Measurements from ENCODE around the gene FAM149A. TPM values are rescaled to one million over a fixed set of nuclear protein-coding genes. Genes with fewer than 3 reads are reported as not detected.

Gene FAM149A
- polyA plus RNA-seq, 3 donors: not detected

GRCh38 chr4:186144946-186145569, 40.6 kb downstream of the FAM149A start:
- no peaks in the 10 kb centered on the region for H4K20me1 ChIP-seq (ENCODE audit: insufficient read depth, low read length)
- Mint-ChIP-seq H3K27me3 (ENCODE audit: low read depth in 3 of 3) (peaks cover 40 to 65% (median 64%) of the 10 kb centered on the region in 3 donors), H3K36me3 (peaks cover 0 to 8% of the 10 kb centered on the region in 2 donors), H3K4me1 (peaks cover 6% of the 10 kb centered on the region), H3K27ac (no peak overlapping the region), H3K9me3 (peaks cover 0 to 11% (median 4%) of the 10 kb centered on the region in 7 donors), H3K4me3 (peak overlapping the region in 1 of 2 donors; percentile 81)
- DNase-seq: no peak
- no peaks in the 10 kb centered on the region for H3K4me1 ChIP-seq (ENCODE audit: control insufficient read depth in 1 of 2, insufficient read depth in 2 of 2, low read length in 2 of 2)
- no peak overlapping the region for H3K27ac ChIP-seq (ENCODE audit: low read depth in 1 of 2, low read length in 2 of 2)
- H2AFZ ChIP-seq (ENCODE audit: insufficient read depth, low read depth, low read length, poor library complexity, severe bottlenecking): no peak overlapping the region
- TF ChIP-seq, protein P1, sequence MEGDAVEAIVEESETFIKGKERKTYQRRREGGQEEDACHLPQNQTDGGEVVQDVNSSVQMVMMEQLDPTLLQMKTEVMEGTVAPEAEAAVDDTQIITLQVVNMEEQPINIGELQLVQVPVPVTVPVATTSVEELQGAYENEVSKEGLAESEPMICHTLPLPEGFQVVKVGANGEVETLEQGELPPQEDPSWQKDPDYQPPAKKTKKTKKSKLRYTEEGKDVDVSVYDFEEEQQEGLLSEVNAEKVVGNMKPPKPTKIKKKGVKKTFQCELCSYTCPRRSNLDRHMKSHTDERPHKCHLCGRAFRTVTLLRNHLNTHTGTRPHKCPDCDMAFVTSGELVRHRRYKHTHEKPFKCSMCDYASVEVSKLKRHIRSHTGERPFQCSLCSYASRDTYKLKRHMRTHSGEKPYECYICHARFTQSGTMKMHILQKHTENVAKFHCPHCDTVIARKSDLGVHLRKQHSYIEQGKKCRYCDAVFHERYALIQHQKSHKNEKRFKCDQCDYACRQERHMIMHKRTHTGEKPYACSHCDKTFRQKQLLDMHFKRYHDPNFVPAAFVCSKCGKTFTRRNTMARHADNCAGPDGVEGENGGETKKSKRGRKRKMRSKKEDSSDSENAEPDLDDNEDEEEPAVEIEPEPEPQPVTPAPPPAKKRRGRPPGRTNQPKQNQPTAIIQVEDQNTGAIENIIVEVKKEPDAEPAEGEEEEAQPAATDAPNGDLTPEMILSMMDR (IDR thresholded peaks at IDR 0.05): no peak
- H3K9me3 ChIP-seq (replicated peaks in 1 of 2; ENCODE audit: control insufficient read depth in 1 of 2, insufficient read depth in 1 of 2, low read length in 2 of 2): peaks cover 0 to 8% of the 10 kb centered on the region in 2 donors
- no peaks in the 10 kb centered on the region for H3K79me2 ChIP-seq (ENCODE audit: insufficient read depth, low read length)
- H3K4me3 ChIP-seq (replicated peaks in 1 of 3; ENCODE audit: low read depth in 2 of 3, low read length in 3 of 3): no peak overlapping the region
- no peaks in the 10 kb centered on the region for H3K36me3 ChIP-seq (replicated peaks in 1 of 2; ENCODE audit: control insufficient read depth in 1 of 2, insufficient read depth in 2 of 2, low read length in 2 of 2)
- intact Hi-C loops (cut with micrococcal nuclease): no loop called here
- peaks cover 28 to 56% of the 10 kb centered on the region in 2 donors for H3K27me3 ChIP-seq (ENCODE audit: control insufficient read depth in 2 of 2, insufficient read depth in 2 of 2, low read length in 2 of 2)
- H3K9ac ChIP-seq (ENCODE audit: insufficient read depth, low read length, poor library complexity, severe bottlenecking): no peak overlapping the region
- no peak overlapping the region for H3K4me2 ChIP-seq (replicated peaks; ENCODE audit: extremely low read depth, low read length, poor library complexity, severe bottlenecking)
- under 1% methylated on average over 39 of the region's 54 CpGs for WGBS (ENCODE audit: insufficient coverage)

DNA sequence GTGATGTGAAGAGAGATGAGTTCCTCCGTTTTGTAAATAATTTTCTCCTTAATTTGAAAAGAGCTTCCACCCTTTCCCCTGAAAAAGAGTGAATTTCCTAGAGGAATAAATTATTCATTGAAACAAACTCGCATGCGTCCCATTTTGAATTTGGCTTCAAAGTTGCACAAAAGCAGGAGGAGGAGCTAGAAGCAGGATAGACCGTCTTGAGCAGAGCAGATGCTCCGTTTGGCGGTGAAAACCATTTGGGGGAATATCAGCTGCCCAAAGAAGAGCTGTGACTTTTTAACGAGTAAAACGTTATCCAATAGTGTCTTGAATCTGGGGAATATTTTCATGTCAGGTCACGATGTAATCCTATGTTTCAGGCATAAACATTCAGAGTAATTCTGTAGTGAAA, 42.0 kb downstream of the FAM149A start:
- peaks cover 0 to 8% of the 10 kb centered on the region in 2 donors for H3K9me3 ChIP-seq (replicated peaks in 1 of 2; ENCODE audit: control insufficient read depth in 1 of 2, insufficient read depth in 1 of 2, low read length in 2 of 2)
- intact Hi-C loops (cut with micrococcal nuclease): no loop called here
- H3K27ac ChIP-seq (ENCODE audit: low read depth in 1 of 2, low read length in 2 of 2): no peak overlapping the region
- peaks cover 6% of the 10 kb centered on the region for H3K4me1 Mint-ChIP-seq
- H3K36me3 ChIP-seq (replicated peaks in 1 of 2; ENCODE audit: control insufficient read depth in 1 of 2, insufficient read depth in 2 of 2, low read length in 2 of 2): no peaks in the 10 kb centered on the region
- peaks cover 40 to 68% (median 64%) of the 10 kb centered on the region in 3 donors for H3K27me3 Mint-ChIP-seq (ENCODE audit: low read depth in 3 of 3)
- H3K9ac ChIP-seq (ENCODE audit: insufficient read depth, low read length, poor library complexity, severe bottlenecking): no peak overlapping the region
- no peaks in the 10 kb centered on the region for H4K20me1 ChIP-seq (ENCODE audit: insufficient read depth, low read length)
- H3K4me3 ChIP-seq (replicated peaks in 1 of 3; ENCODE audit: low read depth in 2 of 3, low read length in 3 of 3): no peak overlapping the region
- whole genome bisulfite sequencing (ENCODE audit: insufficient coverage): 62% methylated on average over 8 of the region's 9 CpGs
- no peak overlapping the region for H2AFZ ChIP-seq (ENCODE audit: insufficient read depth, low read depth, low read length, poor library complexity, severe bottlenecking)
- peaks cover 0 to 8% of the 10 kb centered on the region in 2 donors for H3K36me3 Mint-ChIP-seq
- no peak overlapping the region for H3K27ac Mint-ChIP-seq
- no peak overlapping the region for H3K4me2 ChIP-seq (replicated peaks; ENCODE audit: extremely low read depth, low read length, poor library complexity, severe bottlenecking)
- no peaks in the 10 kb centered on the region for H3K79me2 ChIP-seq (ENCODE audit: insufficient read depth, low read length)
- peaks cover 28 to 56% of the 10 kb centered on the region in 2 donors for H3K27me3 ChIP-seq (ENCODE audit: control insufficient read depth in 2 of 2, insufficient read depth in 2 of 2, low read length in 2 of 2)
- peak overlapping the region in 1 of 2 donors; percentile 59 for H3K4me3 Mint-ChIP-seq
- no peak for DNase-seq
- H3K4me1 ChIP-seq (ENCODE audit: control insufficient read depth in 1 of 2, insufficient read depth in 2 of 2, low read length in 2 of 2): no peaks in the 10 kb centered on the region
- TF ChIP-seq, protein P1 (IDR thresholded peaks at IDR 0.05): no peak
- peaks cover 0 to 11% (median 4%) of the 10 kb centered on the region in 7 donors for H3K9me3 Mint-ChIP-seq
